Pons (tissue), 1 donor: ENCODE measurements around the gene RAB27B.
"Not testable (repeated sequence)": the region's sequence is repeated elsewhere in the genome, so short reads cannot be mapped to it uniquely, and the experiment has no call there.

Experiments
- DNase-seq: peaks from one replicate; pipeline ENCODE4 v3.0.0-alpha.2; 2016; ENCODE audit warnings: low spot score

Gene RAB27B

GRCh38 chr18:54828281-54828881, at the start of gene RAB27B:
RAB27B (plus strand) TSS chr18:54828477; CDS start chr18:54877586, 49,109 bp downstream.
- no peak for DNase-seq

- no peak for DNase-seq
Measured at GRCh38 chr18:54780285-54780861, 47.9 kb upstream of the RAB27B start.

GRCh38 chr18:54780970-54781369, 47.3 kb upstream of the RAB27B start:
- DNase-seq: no peak

GRCh38 chr18:54783139-54783538, 45.1 kb upstream of the RAB27B start:
- no peak for DNase-seq

GRCh38 chr18:54786206-54786605, 42.1 kb upstream of the RAB27B start:
- no peak for DNase-seq

- no peak for DNase-seq
Measured at GRCh38 chr18:54787121-54787520, 41.2 kb upstream of the RAB27B start.

GRCh38 chr18:54787616-54788015, 40.7 kb upstream of the RAB27B start:
- DNase-seq: no peak

- no peak for DNase-seq
Measured at GRCh38 chr18:54790109-54790508, 38.2 kb upstream of the RAB27B start.

GRCh38 chr18:54791657-54792056, 36.6 kb upstream of the RAB27B start:
- no peak for DNase-seq

- DNase-seq: no peak
Measured at GRCh38 chr18:54792079-54792478, 36.2 kb upstream of the RAB27B start.

GRCh38 chr18:54794823-54795222, 33.5 kb upstream of the RAB27B start:
- no peak for DNase-seq

GRCh38 chr18:54798186-54798585, 30.1 kb upstream of the RAB27B start:
- no peak for DNase-seq

GRCh38 chr18:54801374-54801773, 26.9 kb upstream of the RAB27B start:
- DNase-seq: no peak

- DNase-seq: no peak
Measured at GRCh38 chr18:54802178-54802577, 26.1 kb upstream of the RAB27B start.

- no peak for DNase-seq
Measured at GRCh38 chr18:54802686-54803395, 25.4 kb upstream of the RAB27B start.

GRCh38 chr18:54805571-54806334, 22.5 kb upstream of the RAB27B start:
- DNase-seq: no peak

GRCh38 chr18:54806526-54806925, 21.8 kb upstream of the RAB27B start:
- DNase-seq: no peak

- no peak for DNase-seq
Measured at GRCh38 chr18:54807303-54807702, 21.0 kb upstream of the RAB27B start.

GRCh38 chr18:54810662-54811061, 17.6 kb upstream of the RAB27B start:
- DNase-seq: not testable (repeated sequence)

GRCh38 chr18:54812885-54813284, 15.4 kb upstream of the RAB27B start:
- DNase-seq: no peak

GRCh38 chr18:54813305-54813704, 15.0 kb upstream of the RAB27B start:
- no peak for DNase-seq

GRCh38 chr18:54813977-54814565, 14.2 kb upstream of the RAB27B start:
- no peak for DNase-seq
